RKO (cell line): ENCODE data around the gene SNX30.

ENCODE experiments used
- DNase-seq: peaks from one replicate; pipeline ENCODE4 v3.0.0-alpha.2; 2016; ENCODE audit warnings: low spot score

Gene SNX30

GRCh38 chr9:112858625-112859147, 108.1 kb downstream of the SNX30 start:
- DNase-seq, result peak; percentile 31

- no peak for DNase-seq
These were observed 109.9 kb downstream of the SNX30 start for GRCh38 chr9:112860451-112860850.

GRCh38 chr9:112861155-112861554, 110.6 kb downstream of the SNX30 start:
- DNase-seq, result no peak

GRCh38 chr9:112861638-112862555, 111.3 kb downstream of the SNX30 start:
- DNase-seq, result no peak

GRCh38 chr9:112863214-112863613, 112.7 kb downstream of the SNX30 start:
- no peak for DNase-seq

GRCh38 chr9:112863746-112864145, 113.2 kb downstream of the SNX30 start:
- DNase-seq, result no peak

GRCh38 chr9:112864403-112864802, 113.8 kb downstream of the SNX30 start:
- no peak for DNase-seq

GRCh38 chr9:112864982-112865381, 114.4 kb downstream of the SNX30 start:
- no peak for DNase-seq

GRCh38 chr9:112866662-112867274, 116.2 kb downstream of the SNX30 start:
- no peak for DNase-seq

GRCh38 chr9:112867275-112867991, 116.9 kb downstream of the SNX30 start:
- peak; percentile 58 for DNase-seq

- DNase-seq, result no peak
These were observed 117.9 kb downstream of the SNX30 start for GRCh38 chr9:112868461-112868860.

GRCh38 chr9:112869041-112869529, 118.5 kb downstream of the SNX30 start:
- DNase-seq, result no peak

GRCh38 chr9:112869917-112870316, 119.4 kb downstream of the SNX30 start:
- DNase-seq, result no peak

GRCh38 chr9:112870556-112870955, 120.0 kb downstream of the SNX30 start:
- no peak for DNase-seq

GRCh38 chr9:112872019-112872418, 121.5 kb downstream of the SNX30 start:
- no peak for DNase-seq

- peak; percentile 56 for DNase-seq
These were observed 123.3 kb downstream of the SNX30 start for GRCh38 chr9:112873773-112874405.

GRCh38 chr9:112878752-112879151, 128.2 kb downstream of the SNX30 start:
- no peak for DNase-seq

- DNase-seq, result no peak
These were observed 130.1 kb downstream of the SNX30 start for GRCh38 chr9:112880650-112881049.

- DNase-seq, result peak; percentile 90
These were observed 130.8 kb downstream of the SNX30 start for GRCh38 chr9:112881331-112881730.

- DNase-seq, result no peak
These were observed 133.5 kb downstream of the SNX30 start for GRCh38 chr9:112884101-112884500.

- no peak for DNase-seq
These were observed 134.2 kb downstream of the SNX30 start for GRCh38 chr9:112884721-112885120.

- DNase-seq, result no peak
These were observed 134.8 kb downstream of the SNX30 start for GRCh38 chr9:112885324-112885723.
